Measurements from ENCODE around the gene PCDHGA8. TPM values are rescaled to one million over a fixed set of nuclear protein-coding genes. Genes with fewer than 3 reads are reported as not detected.
"Not testable (repeated sequence)": the region's sequence is repeated elsewhere in the genome, so short reads cannot be mapped to it uniquely, and the experiment has no call there.

PCDHGA8 gene
- total and polyA plus RNA-seq, 2 experiments from 2014 or later, result 1.0 to 2.3 TPM

GRCh38 chr5:141407790-141408505 lies 15.5 kb downstream of the PCDHGA8 start, which contains the start of gene PCDHGB6:
Gene PCDHGB6, plus strand, starts transcription at chr5:141408021. Its CDS starts 182 bp downstream, at chr5:141408203.
- not testable (repeated sequence) for H3K4me1 ChIP-seq (ENCODE audit: low read depth); H3K27me3 ChIP-seq; H3K9me3 ChIP-seq (ENCODE audit: low read depth); H3K36me3 ChIP-seq
- DNase-seq (ENCODE audit: low read depth in 1 of 2, low spot score in 1 of 2), result peak; percentile 58 to 88
- peak; percentile 54 for TF ChIP-seq CTCF (IDR thresholded peaks at IDR 0.05; ENCODE audit: low read depth, low read length)
- Histone ChIP-seq H3K27ac (peak within 1 kb of the TSS; percentile 91), H3K4me3 (peak within 1 kb of the TSS; percentile 69)

GRCh38 chr5:141409598-141410306 lies 17.3 kb downstream of the PCDHGA8 start:
- no peaks in the 10 kb centered on the region for H3K36me3 ChIP-seq
- H3K4me1 ChIP-seq (ENCODE audit: low read depth), result peaks cover 4% of the 10 kb centered on the region
- no peak for DNase-seq (ENCODE audit: low read depth in 1 of 2, low spot score in 1 of 2)
- no peak overlapping the region for H3K27ac ChIP-seq
- TF ChIP-seq CTCF (IDR thresholded peaks at IDR 0.05; ENCODE audit: low read depth, low read length), result no peak
- no peak overlapping the region for H3K4me3 ChIP-seq
- H3K27me3 ChIP-seq, result no peaks in the 10 kb centered on the region
- peaks cover 8% of the 10 kb centered on the region for H3K9me3 ChIP-seq (ENCODE audit: low read depth)

GRCh38 chr5:141411575-141411974 lies 19.1 kb downstream of the PCDHGA8 start:
- Histone ChIP-seq H3K9me3 (ENCODE audit: low read depth) (peaks cover 8% of the 10 kb centered on the region), H3K27ac (no peak overlapping the region)

GRCh38 chr5:141412854-141413539 lies 20.6 kb downstream of the PCDHGA8 start, which contains the start of gene PCDHGA10:
Gene PCDHGA10, plus strand, starts transcription at chr5:141412987. Its CDS starts 189 bp downstream, at chr5:141413176.
- Histone ChIP-seq H3K36me3 (no peaks in the 10 kb centered on the region), H3K4me1 (ENCODE audit: low read depth) (peaks cover 4% of the 10 kb centered on the region), H3K27me3 (no peaks in the 10 kb centered on the region), H3K27ac (peak within 1 kb of the TSS; percentile 78), H3K4me3 (peak within 1 kb of the TSS; percentile 56), H3K9me3 (ENCODE audit: low read depth) (peaks cover 8% of the 10 kb centered on the region)
- TF ChIP-seq CTCF (IDR thresholded peaks at IDR 0.05; ENCODE audit: low read depth, low read length), result peak; percentile 74
- peak; percentile 77 for DNase-seq (ENCODE audit: low read depth in 1 of 2, low spot score in 1 of 2)

More at GRCh38 chr5:141411575-141411974, 19.1 kb downstream of the PCDHGA8 start:
- Histone ChIP-seq H3K27me3 (no peaks in the 10 kb centered on the region), H3K36me3 (no peaks in the 10 kb centered on the region), H3K4me3 (no peak overlapping the region), H3K4me1 (ENCODE audit: low read depth) (peaks cover 4% of the 10 kb centered on the region)
- DNase-seq (ENCODE audit: low read depth in 1 of 2, low spot score in 1 of 2), result no peak
- no peak for TF ChIP-seq CTCF (IDR thresholded peaks at IDR 0.05; ENCODE audit: low read depth, low read length)

GRCh38 chr5:141413540-141414069 lies 21.2 kb downstream of the PCDHGA8 start:
- peak overlapping the region; percentile 56 for H3K4me3 ChIP-seq
- H3K36me3 ChIP-seq, result no peaks in the 10 kb centered on the region

GRCh38 chr5:141414548-141415274 lies 22.3 kb downstream of the PCDHGA8 start:
- not testable (repeated sequence) for H3K36me3 ChIP-seq; H3K4me1 ChIP-seq (ENCODE audit: low read depth); H3K27ac ChIP-seq; H3K27me3 ChIP-seq; H3K4me3 ChIP-seq; DNase-seq (ENCODE audit: low read depth in 1 of 2, low spot score in 1 of 2)
- H3K9me3 ChIP-seq (ENCODE audit: low read depth), result peaks cover 16% of the 10 kb centered on the region

More at GRCh38 chr5:141413540-141414069, 21.2 kb downstream of the PCDHGA8 start:
- Histone ChIP-seq H3K27me3 (no peaks in the 10 kb centered on the region), H3K27ac (no peak overlapping the region), H3K9me3 (ENCODE audit: low read depth) (peaks cover 12% of the 10 kb centered on the region), H3K4me1 (ENCODE audit: low read depth) (peaks cover 4% of the 10 kb centered on the region)
- no peak for DNase-seq (ENCODE audit: low read depth in 1 of 2, low spot score in 1 of 2)
- no peak for TF ChIP-seq CTCF (IDR thresholded peaks at IDR 0.05; ENCODE audit: low read depth, low read length)

- H3K9me3 ChIP-seq (ENCODE audit: low read depth), result peaks cover 16% of the 10 kb centered on the region
- H3K4me1 ChIP-seq (ENCODE audit: low read depth); H3K36me3 ChIP-seq; DNase-seq (ENCODE audit: low read depth in 1 of 2, low spot score in 1 of 2); H3K27ac ChIP-seq; H3K27me3 ChIP-seq; H3K4me3 ChIP-seq: not testable (repeated sequence)
Measured at GRCh38 chr5:141415275-141415618, 22.8 kb downstream of the PCDHGA8 start.

Measured in cardiac muscle cell (in vitro differentiated cells and primary cell).